Pancreas (tissue), 10 donors: ENCODE results near the gene NDUFA8. TPM values are rescaled to one million over a fixed set of nuclear protein-coding genes. Genes with fewer than 3 reads are reported as not detected.

Experiments
- ATAC-seq, 4 donors: fragments of 200-7000 bp; cut with Tn5 transposase; one replicate each; pipeline versions ENCODE4 v1.8.0 to v1.9.1; 2020; ENCODE audit warnings: mild to moderate bottlenecking in 4 of 4, moderate library complexity in 4 of 4
- DNase-seq, 6 donors: peaks; one replicate each; pipeline ENCODE4 v3.0.0-alpha.2; 2020
- FAIRE-seq: peaks from 2 replicates; lab custom pipeline; 2012; peaks lifted over from hg19 to GRCh38; lab: Jason Lieb, UNC
- H3K27ac ChIP-seq, 4 donors: fragments of 200-600 bp; sonication (generic); 1 replicate in 3 of 4; 2 replicates in 1 of 4; pipeline versions ENCODE4 v1.5.0 to v1.8.0; 2020
- H3K27me3 ChIP-seq, 4 donors: fragments of 200-600 bp; one replicate each; pipeline ENCODE4 v1.8.0; 2021
- H3K36me3 ChIP-seq, 3 donors: fragments of 200-600 bp; sonication (generic) in 1 of 3; one replicate each; pipeline versions ENCODE4 v1.5.0 to v1.8.0; 2020 to 2021
- H3K4me1 ChIP-seq, 3 donors: fragments of 200-600 bp; one replicate each; pipeline ENCODE4 v1.8.0; 2021
- H3K4me3 ChIP-seq, 4 donors: fragments of 200-600 bp; sonication (generic) in 2 of 4; one replicate each; pipeline versions ENCODE4 v1.5.0 to v1.8.0; 2020 to 2021
- H3K9me3 ChIP-seq, 4 donors: fragments of 200-600 bp; one replicate each; pipeline ENCODE4 v1.8.0; 2021
- CTCF ChIP-seq, 4 donors: fragments of 200-600 bp; sonication (generic) in 3 of 4; IDR thresholded peaks; one replicate each; pipeline versions ENCODE4 v1.5.0 to v1.8.0; 2021; ENCODE audit warnings: antibody characterized with exemption in 4 of 4
- WGBS, 2 donors: extraction: QIAGEN DNeasy Blood & Tissue Kit; methylation state at CpG; one replicate each; pipeline ENCODE4 v1.1.7; 2013; 5-methylcytosine and 5-hydroxymethylcytosine counted together
- intact Hi-C, 3 donors: fragments of 100-400 bp; cut with DNase I; formaldehyde crosslinking; loops; one replicate each; pipeline versions ENCODE4 v1.11.1 to v1.14.2; 2022
- polyA plus RNA-seq, 2 donors: library from polyadenylated mRNA; stranded (reverse); fragments of 200-250 nt; gene quantifications; one replicate each; pipeline ENCODE4 v1.2.3, GENCODE V29; 2013
- total RNA-seq, 6 donors: library from RNA; stranded (reverse); fragmentation: NEBNext Ultra II Directional in 4 of 6; extraction: Animal tissue kit (Norgen Biotek cat#: 25700) in 4 of 6; gene quantifications; one replicate each; pipeline versions ENCODE4 v1.2.1 to v1.2.4, GENCODE V29; 2021 to 2023
- donor health status: healthy with polysubstance abuse.
- donor health status: DM: no; HTN: no; CAD: no; lungs with moderate emphysema.
- donor health status: DM: no; HTN: no; CAD: no.
- donor health status: control.
- donor health status: control.
- donor health status: Bipolar disorder and iron deficiency.
- donor health status: DM: yes; HTN: yes; CAD: no.
- donor health status: DM: no; HTN: no; CAD: no.
- donor health status: DM: no; HTN: no; CAD: no.
- donor health status: DM: yes; HTN: yes; CAD: no.

Gene NDUFA8
- total and polyA plus RNA-seq, 8 donors = 10.7 to 37.3 (median 16.4) TPM

- Histone ChIP-seq H3K27ac (no peak overlapping the region), H3K9me3 (no peaks in the 10 kb centered on the region), H3K36me3 (no peaks in the 10 kb centered on the region), H3K27me3 (no peaks in the 10 kb centered on the region), H3K4me1 (no peaks in the 10 kb centered on the region), H3K4me3 (no peak overlapping the region)
- intact Hi-C loops = no loop called here
- TF ChIP-seq CTCF (IDR thresholded peaks at IDR 0.05) = no peak
- 83 to 92% methylated on average over 12 of the region's 12 CpGs for WGBS, 2 donors
- FAIRE-seq (no peak), ATAC-seq (no peak), DNase-seq (no peak)
These were observed 44.9 kb upstream of the NDUFA8 start for GRCh38 chr9:122204491-122204890.

- no peak for TF ChIP-seq CTCF (IDR thresholded peaks at IDR 0.05)
- intact Hi-C loops = no loop called here
- H3K27ac ChIP-seq = no peak overlapping the region
These were observed 44.5 kb upstream of the NDUFA8 start for GRCh38 chr9:122204055-122204454.

GRCh38 chr9:122202111-122202510 lies 42.5 kb upstream of the NDUFA8 start:
- FAIRE-seq (no peak), ATAC-seq (no peak), DNase-seq (no peak)
- no peak for TF ChIP-seq CTCF (IDR thresholded peaks at IDR 0.05)
- H3K9me3 ChIP-seq = no peaks in the 10 kb centered on the region
- no peaks in the 10 kb centered on the region for H3K27me3 ChIP-seq
- no peaks in the 10 kb centered on the region for H3K36me3 ChIP-seq
- H3K27ac ChIP-seq = no peak overlapping the region
- H3K4me3 ChIP-seq = no peak overlapping the region
- intact Hi-C loops = no loop called here
- 54 to 62% methylated on average over 3 of the region's 3 CpGs for WGBS, 2 donors
- no peaks in the 10 kb centered on the region for H3K4me1 ChIP-seq

More at GRCh38 chr9:122204055-122204454, 44.5 kb upstream of the NDUFA8 start:
- H3K27me3 ChIP-seq = no peaks in the 10 kb centered on the region
- H3K9me3 ChIP-seq = no peaks in the 10 kb centered on the region
- FAIRE-seq = no peak
- no peaks in the 10 kb centered on the region for H3K4me1 ChIP-seq
- no peak for DNase-seq
- 90 to 98% methylated on average over 5 of the region's 5 CpGs for WGBS, 2 donors
- no peaks in the 10 kb centered on the region for H3K36me3 ChIP-seq
- ATAC-seq = no peak
- H3K4me3 ChIP-seq = no peak overlapping the region

GRCh38 chr9:122201641-122202040 lies 42.1 kb upstream of the NDUFA8 start:
- TF ChIP-seq CTCF (IDR thresholded peaks at IDR 0.05) = no peak
- H3K4me3 ChIP-seq = no peak overlapping the region
- H3K4me1 ChIP-seq = no peaks in the 10 kb centered on the region
- WGBS, 2 donors = 93 to 100% methylated on average over 1 of the region's 1 CpG
- no peak for FAIRE-seq
- H3K36me3 ChIP-seq = no peaks in the 10 kb centered on the region
- peak in 1 of 6 donors; percentile 17 for DNase-seq
- no peaks in the 10 kb centered on the region for H3K27me3 ChIP-seq
- intact Hi-C loops = no loop called here
- no peaks in the 10 kb centered on the region for H3K9me3 ChIP-seq
- H3K27ac ChIP-seq = no peak overlapping the region
- no peak for ATAC-seq

- ATAC-seq (no peak), FAIRE-seq (no peak), DNase-seq (peak in 1 of 6 donors; percentile 30)
- H3K36me3 ChIP-seq = no peaks in the 10 kb centered on the region
- no peaks in the 10 kb centered on the region for H3K4me1 ChIP-seq
- H3K9me3 ChIP-seq = no peaks in the 10 kb centered on the region
- H3K27ac ChIP-seq = no peak overlapping the region
- H3K4me3 ChIP-seq = no peak overlapping the region
- WGBS, 2 donors = 82 to 90% methylated on average over 7 of the region's 7 CpGs
- TF ChIP-seq CTCF (IDR thresholded peaks at IDR 0.05) = no peak
- intact Hi-C loops = no loop called here
- no peaks in the 10 kb centered on the region for H3K27me3 ChIP-seq
These were observed 41.5 kb upstream of the NDUFA8 start for GRCh38 chr9:122200960-122201595.
